OCI-LY7 (cell line): ENCODE measurements around the gene RPL41. TPM values are rescaled to one million over a fixed set of nuclear protein-coding genes. Genes with fewer than 3 reads are reported as not detected.
A peak's percentile ranks its signal among the peaks of the same experiment; 100 is the strongest.

Source experiments
- BruUV-seq: library from RNA; stranded (reverse); fragments of 400-500 nt; replicated peaks from 2 replicates; lab custom pipeline; 2021; lab: Mats Ljungman, UMichigan
- CTCF ChIA-PET: fragments of 300-600 bp; sonication (Branson Sonifier 250); formaldehyde crosslinking; loops from one replicate; lab custom pipeline; 2022; ENCODE audit warnings: antibody characterized with exemption; ENCODE audit not compliant: unreplicated experiment; lab: Charles Lee
- POLR2A ChIA-PET: fragments of 300-600 bp; sonication (Branson Sonifier 250); formaldehyde crosslinking; loops from one replicate; lab custom pipeline; 2022; ENCODE audit warnings: antibody characterized with exemption; lab: Charles Lee
- DNase-seq: peaks from one replicate; pipeline ENCODE4 v3.0.0-alpha.2; 2015; ENCODE audit warnings: low spot score
- H2AFZ ChIP-seq: fragments of 200-600 bp; sonication (generic), shearing (Covaris generic); 2 replicates; pipeline ENCODE4 v1.6.1; 2014; ENCODE audit warnings: mild to moderate bottlenecking, antibody characterized with exemption, low read length, moderate library complexity
- H3K27ac ChIP-seq: fragments of 200-600 bp; sonication (generic); 2 replicates; pipeline ENCODE4 v1.5.1; 2014; ENCODE audit warnings: mixed run types, low read depth, mild to moderate bottlenecking, moderate library complexity, low read length, inconsistent platforms; ENCODE audit not compliant: poor library complexity, severe bottlenecking
- H3K36me3 ChIP-seq: fragments of 200-600 bp; sonication (generic); 2 replicates; pipeline ENCODE4 v1.6.1; 2014; ENCODE audit warnings: mild to moderate bottlenecking, antibody characterized with exemption, low read length, moderate library complexity, mixed read lengths; ENCODE audit not compliant: insufficient read depth
- H3K4me1 ChIP-seq: fragments of 200-600 bp; sonication (generic); 2 replicates; pipeline ENCODE4 v1.5.1; 2014; ENCODE audit warnings: mild to moderate bottlenecking, low read length; ENCODE audit not compliant: insufficient read depth, poor library complexity, severe bottlenecking
- H3K4me2 ChIP-seq: fragments of 200-600 bp; sonication (generic); 2 replicates; pipeline ENCODE4 v1.6.1; 2014; ENCODE audit warnings: mild to moderate bottlenecking, low read length
- H3K4me3 ChIP-seq: fragments of 200-600 bp; sonication (generic); 2 replicates; pipeline ENCODE4 v1.5.1; 2014; ENCODE audit warnings: mild to moderate bottlenecking, low read depth, low read length; ENCODE audit not compliant: poor library complexity, severe bottlenecking
- H3K79me2 ChIP-seq: fragments of 200-600 bp; sonication (generic); 2 replicates; pipeline ENCODE4 v1.6.1; 2016; ENCODE audit warnings: low read depth, mild to moderate bottlenecking, low read length, moderate library complexity, mixed read lengths; ENCODE audit not compliant: insufficient read depth
- H3K9me2 ChIP-seq: fragments of 200-600 bp; sonication (generic); 2 replicates; pipeline ENCODE4 v1.6.1; 2016; ENCODE audit warnings: mild to moderate bottlenecking, low read length, mixed read lengths; ENCODE audit not compliant: insufficient read depth
- H3K9me3 ChIP-seq: fragments of 200-600 bp; sonication (generic); 2 replicates; pipeline ENCODE4 v1.6.1; 2014; ENCODE audit warnings: mild to moderate bottlenecking, mixed run types, low read length, mixed read lengths
- H4K20me1 ChIP-seq: fragments of 200-600 bp; sonication (generic); 2 replicates; pipeline ENCODE4 v1.6.1; 2014; ENCODE audit warnings: mild to moderate bottlenecking, antibody characterized with exemption, low read length, moderate library complexity, mixed read lengths; ENCODE audit not compliant: insufficient read depth
- EZH2phosphoT487 ChIP-seq: fragments of 200-600 bp; sonication (generic); IDR thresholded peaks from 2 replicates; pipeline ENCODE4 v1.6.1; 2018; ENCODE audit warnings: low read depth, borderline replicate concordance, mild to moderate bottlenecking, mixed run types, antibody characterized with exemption, low read length, moderate library complexity, mixed read lengths
- intact Hi-C: fragments of 100-400 bp; cut with micrococcal nuclease; formaldehyde crosslinking; loops from one replicate; pipeline ENCODE4 v1.10.0; 2022; ENCODE audit not compliant: unreplicated experiment
- total RNA-seq, 2 experiments: library from RNA; depleted of rRNA in 1 of 2; stranded (reverse); fragments of >200 nt in 1 of 2; shearing (Covaris generic) in 1 of 2; gene quantifications; 2 replicates each; pipeline ENCODE4 v1.2.3, GENCODE V29; 2014 to 2022
- TF ChIP-seq, protein P1 (sequence below): fragments of 200-600 bp; sonication (generic); conservative IDR thresholded peaks from 2 replicates; pipeline ENCODE4 v1.5.1; 2014; ENCODE audit warnings: mild to moderate bottlenecking, antibody characterized with exemption, low read length, moderate library complexity, mixed read lengths

RPL41 gene
- total RNA-seq, 2 experiments from 2014 or later: 4,534 to 4,745 TPM

DNA sequence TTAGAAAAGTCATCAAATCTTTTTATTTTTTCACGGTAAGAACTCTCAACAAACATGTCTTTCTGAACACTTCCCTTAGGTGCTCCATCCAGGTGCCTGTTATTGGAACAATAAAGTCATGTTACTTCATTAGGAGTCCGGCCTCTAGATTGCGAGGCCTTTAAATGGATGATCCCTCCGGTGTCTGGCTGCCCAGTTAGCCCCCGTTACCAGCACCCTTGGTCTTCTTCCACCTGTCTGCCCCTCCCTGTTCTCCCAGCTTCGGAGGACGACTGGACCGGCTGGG is 12.7 kb upstream of the RPL41 start:
- Histone ChIP-seq H3K4me1 (peaks cover 27% of the 10 kb centered on the region), H3K27ac (peak overlapping the region; percentile 26), H3K79me2 (peaks cover 40% of the 10 kb centered on the region), H3K4me2 (peak overlapping the region; percentile 83), H3K36me3 (peaks cover 43% of the 10 kb centered on the region), H2AFZ (peak overlapping the region; percentile 56; the same call in 1 of the 2 replicates), H3K9me2 (no peaks in the 10 kb centered on the region), H3K9me3 (no peaks in the 10 kb centered on the region), H4K20me1 (peaks cover 21% of the 10 kb centered on the region), H3K4me3 (peak overlapping the region; percentile 93)
- intact Hi-C loops: loop anchor here (2.0 kb wide), 1 partner anchor 175 kb away; no protein-coding TSS in a partner anchor
- no peak for DNase-seq
- POLR2A ChIA-PET: interaction anchor here (0.6 to 4.0 kb wide), 11 partner anchors 8 to 366 kb away, joined by 3 to 64 read pairs (median 4); partner anchors contain the start of genes ESYT1, PYM1, RPL41 and ZC3H10
- TF ChIP-seq, protein P1, sequence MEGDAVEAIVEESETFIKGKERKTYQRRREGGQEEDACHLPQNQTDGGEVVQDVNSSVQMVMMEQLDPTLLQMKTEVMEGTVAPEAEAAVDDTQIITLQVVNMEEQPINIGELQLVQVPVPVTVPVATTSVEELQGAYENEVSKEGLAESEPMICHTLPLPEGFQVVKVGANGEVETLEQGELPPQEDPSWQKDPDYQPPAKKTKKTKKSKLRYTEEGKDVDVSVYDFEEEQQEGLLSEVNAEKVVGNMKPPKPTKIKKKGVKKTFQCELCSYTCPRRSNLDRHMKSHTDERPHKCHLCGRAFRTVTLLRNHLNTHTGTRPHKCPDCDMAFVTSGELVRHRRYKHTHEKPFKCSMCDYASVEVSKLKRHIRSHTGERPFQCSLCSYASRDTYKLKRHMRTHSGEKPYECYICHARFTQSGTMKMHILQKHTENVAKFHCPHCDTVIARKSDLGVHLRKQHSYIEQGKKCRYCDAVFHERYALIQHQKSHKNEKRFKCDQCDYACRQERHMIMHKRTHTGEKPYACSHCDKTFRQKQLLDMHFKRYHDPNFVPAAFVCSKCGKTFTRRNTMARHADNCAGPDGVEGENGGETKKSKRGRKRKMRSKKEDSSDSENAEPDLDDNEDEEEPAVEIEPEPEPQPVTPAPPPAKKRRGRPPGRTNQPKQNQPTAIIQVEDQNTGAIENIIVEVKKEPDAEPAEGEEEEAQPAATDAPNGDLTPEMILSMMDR: no peak
- no peak for TF ChIP-seq EZH2phosphoT487
- BruUV-seq: TSS peak; percentile 96
- CTCF ChIA-PET: interaction anchor here (0.6 to 1.2 kb wide), 3 partner anchors 13 to 362 kb away, joined by 3 to 4 read pairs (median 4); partner anchors contain the start of gene RPL41

DNA sequence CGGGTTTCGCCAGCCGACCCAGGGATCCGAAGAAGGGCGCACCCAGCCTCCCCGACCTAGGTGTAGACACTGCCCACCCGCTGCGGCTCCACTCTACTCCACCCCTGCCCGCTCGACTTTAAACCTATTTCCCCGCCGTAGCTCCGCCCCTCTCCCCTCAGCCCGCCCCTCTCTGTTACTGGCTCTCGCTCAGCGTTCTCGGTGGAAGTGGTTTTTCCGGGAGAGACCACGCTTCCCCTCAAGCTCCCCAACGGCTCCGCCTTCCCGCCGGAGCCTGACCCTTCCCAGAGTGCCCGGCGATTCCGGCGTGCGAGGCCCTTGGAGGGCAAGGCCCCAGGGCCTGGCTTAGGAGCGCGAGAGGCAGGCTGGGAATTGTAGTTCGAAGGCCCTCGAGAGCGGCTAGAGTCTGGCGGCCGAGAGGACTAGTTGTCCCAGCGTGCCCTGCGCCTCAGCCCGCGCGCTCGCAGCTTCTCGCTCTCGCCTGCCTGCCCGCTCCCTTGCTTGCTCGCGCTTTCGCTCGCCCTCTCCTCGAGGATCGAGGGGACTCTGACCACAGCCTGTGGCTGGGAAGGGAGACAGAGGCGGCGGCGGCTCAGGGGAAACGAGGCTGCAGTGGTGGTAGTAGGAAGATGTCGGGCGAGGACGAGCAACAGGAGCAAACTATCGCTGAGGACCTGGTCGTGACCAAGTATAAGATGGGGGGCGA is 12.2 kb upstream of the RPL41 start, which contains the start of gene PA2G4:
PA2G4 (plus strand) TSS at position 451 of the 706 bp plus-strand sequence; CDS start at position 630, 179 bp downstream.
- Histone ChIP-seq H2AFZ (peak within 1 kb of the TSS; percentile 56; the same call in 1 of the 2 replicates), H3K9me3 (no peaks in the 10 kb centered on the region), H3K9me2 (no peaks in the 10 kb centered on the region), H3K79me2 (peaks cover 40% of the 10 kb centered on the region), H3K4me2 (peak within 1 kb of the TSS; percentile 86), H4K20me1 (peaks cover 21% of the 10 kb centered on the region), H3K27ac (peak within 1 kb of the TSS; percentile 70), H3K4me1 (peaks cover 27% of the 10 kb centered on the region), H3K4me3 (peak within 1 kb of the TSS; percentile 93), H3K36me3 (peaks cover 48% of the 10 kb centered on the region)
- no TSS peak for BruUV-seq
- TF ChIP-seq, protein P1: no peak
- no peak for TF ChIP-seq EZH2phosphoT487
- POLR2A ChIA-PET: interaction anchor here (0.5 to 4.0 kb wide), 17 partner anchors 9 to 418 kb away, joined by 3 to 64 read pairs (median 3); partner anchors contain the start of genes ESYT1, PYM1, RPL41 and ZC3H10
- DNase-seq: peak; percentile 99
- intact Hi-C loops: loop anchor here (2.0 kb wide), 1 partner anchor 175 kb away; no protein-coding TSS in a partner anchor
- CTCF ChIA-PET: interaction anchor here (0.6 to 1.2 kb wide), 6 partner anchors 13 to 362 kb away, joined by 3 to 4 read pairs (median 4); partner anchors contain the start of gene RPL41
